ENCODE results near the gene GPSM3.

The GPSM3 gene

DNA sequence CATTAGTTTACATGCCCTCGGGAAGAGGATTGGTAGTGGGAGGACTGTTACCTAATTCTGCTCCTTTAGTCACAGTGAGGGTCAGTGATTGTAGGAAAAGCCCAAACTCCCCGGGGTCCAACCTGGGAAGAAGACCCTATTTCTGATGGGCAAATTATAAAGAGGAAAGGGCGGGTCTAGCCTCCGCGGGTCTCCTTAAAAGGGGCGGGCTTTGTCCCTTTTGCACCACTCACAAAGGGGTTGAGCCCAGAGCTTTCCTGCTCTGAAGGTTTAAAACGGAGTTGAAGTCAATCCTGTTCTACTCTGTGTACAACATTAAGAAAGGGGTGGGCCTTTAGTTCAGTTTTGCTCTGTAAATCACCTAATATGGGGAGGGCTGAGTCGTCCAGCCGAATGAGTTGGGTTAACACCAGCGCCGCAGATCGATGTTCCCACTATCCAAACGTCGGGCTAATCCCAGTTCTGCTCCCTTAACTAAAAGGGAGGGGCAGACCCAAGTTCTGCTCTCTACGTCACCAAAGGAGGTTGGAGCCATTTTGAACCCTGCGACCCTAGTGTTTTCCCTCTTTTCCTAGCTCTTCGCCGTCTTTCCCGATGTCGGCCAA lies 15.2 kb downstream of the GPSM3 start (continued):
- TF ChIP-seq, protein P1, sequence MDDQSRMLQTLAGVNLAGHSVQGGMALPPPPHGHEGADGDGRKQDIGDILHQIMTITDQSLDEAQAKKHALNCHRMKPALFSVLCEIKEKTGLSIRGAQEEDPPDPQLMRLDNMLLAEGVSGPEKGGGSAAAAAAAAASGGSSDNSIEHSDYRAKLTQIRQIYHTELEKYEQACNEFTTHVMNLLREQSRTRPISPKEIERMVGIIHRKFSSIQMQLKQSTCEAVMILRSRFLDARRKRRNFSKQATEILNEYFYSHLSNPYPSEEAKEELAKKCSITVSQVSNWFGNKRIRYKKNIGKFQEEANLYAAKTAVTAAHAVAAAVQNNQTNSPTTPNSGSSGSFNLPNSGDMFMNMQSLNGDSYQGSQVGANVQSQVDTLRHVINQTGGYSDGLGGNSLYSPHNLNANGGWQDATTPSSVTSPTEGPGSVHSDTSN (CRISPR knock-in tag; IDR thresholded peaks at IDR 0.05) = no peak
- TF ChIP-seq HOXA7 (CRISPR knock-in tag; IDR thresholded peaks at IDR 0.05; ENCODE audit: borderline replicate concordance) (no peak), ZNF677 (tag by site-specific recombination; IDR thresholded peaks at IDR 0.05) (no peak), ZNF600 (tag by site-specific recombination; IDR thresholded peaks at IDR 0.05) (peak; percentile 22; the same call in 1 of the 2 replicates), ZNF280D (tag by site-specific recombination; IDR thresholded peaks at IDR 0.05) (no peak), ZNF416 (tag by site-specific recombination; IDR thresholded peaks at IDR 0.05) (no peak), ZNF701 (tag by site-specific recombination; IDR thresholded peaks at IDR 0.05) (no peak), ZNF211 (tag by site-specific recombination; IDR thresholded peaks at IDR 0.05; ENCODE audit: low read depth) (no peak), ZNF768 (tag by site-specific recombination; IDR thresholded peaks at IDR 0.05) (no peak), ZNF2 (tag by site-specific recombination; IDR thresholded peaks at IDR 0.05) (peak; percentile 58; the same call in 1 of the 2 replicates), KLF7 (tag by site-specific recombination; IDR thresholded peaks at IDR 0.05; ENCODE audit: borderline replicate concordance) (no peak), ZNF830 (tag by site-specific recombination; IDR thresholded peaks at IDR 0.05; ENCODE audit: low read depth) (no peak), ZNF707 (tag by site-specific recombination; IDR thresholded peaks at IDR 0.05) (no peak), ZNF426 (tag by site-specific recombination; IDR thresholded peaks at IDR 0.05) (no peak), YY1 (tag by site-specific recombination; IDR thresholded peaks at IDR 0.05) (peak; percentile 77; the same call in 1 of the 2 replicates), ZNF473 (tag by site-specific recombination; IDR thresholded peaks at IDR 0.05) (no peak), IKZF3 (tag by site-specific recombination; IDR thresholded peaks at IDR 0.05) (peak; percentile 100), ZIC2 (tag by site-specific recombination; IDR thresholded peaks at IDR 0.05) (no peak), MZF1 (tag by site-specific recombination; IDR thresholded peaks at IDR 0.05; ENCODE audit: borderline replicate concordance) (no peak), ZNF10 (tag by site-specific recombination; IDR thresholded peaks at IDR 0.05) (0 out of 2 replicates have a peak, but pooled peaks have one; percentile 47), ZNF561 (tag by site-specific recombination; IDR thresholded peaks at IDR 0.05; ENCODE audit: borderline replicate concordance) (peak; percentile 86), RBAK (tag by site-specific recombination; IDR thresholded peaks at IDR 0.05) (no peak), KLF8 (tag by site-specific recombination; IDR thresholded peaks at IDR 0.05) (peak; percentile 40), ZSCAN16 (tag by site-specific recombination; IDR thresholded peaks at IDR 0.05) (no peak), ZNF596 (tag by site-specific recombination; IDR thresholded peaks at IDR 0.05) (no peak)
- TF ChIP-seq, protein P2, sequence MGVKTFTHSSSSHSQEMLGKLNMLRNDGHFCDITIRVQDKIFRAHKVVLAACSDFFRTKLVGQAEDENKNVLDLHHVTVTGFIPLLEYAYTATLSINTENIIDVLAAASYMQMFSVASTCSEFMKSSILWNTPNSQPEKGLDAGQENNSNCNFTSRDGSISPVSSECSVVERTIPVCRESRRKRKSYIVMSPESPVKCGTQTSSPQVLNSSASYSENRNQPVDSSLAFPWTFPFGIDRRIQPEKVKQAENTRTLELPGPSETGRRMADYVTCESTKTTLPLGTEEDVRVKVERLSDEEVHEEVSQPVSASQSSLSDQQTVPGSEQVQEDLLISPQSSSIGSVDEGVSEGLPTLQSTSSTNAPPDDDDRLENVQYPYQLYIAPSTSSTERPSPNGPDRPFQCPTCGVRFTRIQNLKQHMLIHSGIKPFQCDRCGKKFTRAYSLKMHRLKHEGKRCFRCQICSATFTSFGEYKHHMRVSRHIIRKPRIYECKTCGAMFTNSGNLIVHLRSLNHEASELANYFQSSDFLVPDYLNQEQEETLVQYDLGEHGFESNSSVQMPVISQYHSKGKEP (tag by site-specific recombination; IDR thresholded peaks at IDR 0.05) = no peak
- TF ChIP-seq, protein P3, sequence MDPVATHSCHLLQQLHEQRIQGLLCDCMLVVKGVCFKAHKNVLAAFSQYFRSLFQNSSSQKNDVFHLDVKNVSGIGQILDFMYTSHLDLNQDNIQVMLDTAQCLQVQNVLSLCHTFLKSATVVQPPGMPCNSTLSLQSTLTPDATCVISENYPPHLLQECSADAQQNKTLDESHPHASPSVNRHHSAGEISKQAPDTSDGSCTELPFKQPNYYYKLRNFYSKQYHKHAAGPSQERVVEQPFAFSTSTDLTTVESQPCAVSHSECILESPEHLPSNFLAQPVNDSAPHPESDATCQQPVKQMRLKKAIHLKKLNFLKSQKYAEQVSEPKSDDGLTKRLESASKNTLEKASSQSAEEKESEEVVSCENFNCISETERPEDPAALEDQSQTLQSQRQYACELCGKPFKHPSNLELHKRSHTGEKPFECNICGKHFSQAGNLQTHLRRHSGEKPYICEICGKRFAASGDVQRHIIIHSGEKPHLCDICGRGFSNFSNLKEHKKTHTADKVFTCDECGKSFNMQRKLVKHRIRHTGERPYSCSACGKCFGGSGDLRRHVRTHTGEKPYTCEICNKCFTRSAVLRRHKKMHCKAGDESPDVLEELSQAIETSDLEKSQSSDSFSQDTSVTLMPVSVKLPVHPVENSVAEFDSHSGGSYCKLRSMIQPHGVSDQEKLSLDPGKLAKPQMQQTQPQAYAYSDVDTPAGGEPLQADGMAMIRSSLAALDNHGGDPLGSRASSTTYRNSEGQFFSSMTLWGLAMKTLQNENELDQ (tag by site-specific recombination; IDR thresholded peaks at IDR 0.05; ENCODE audit: low read depth) = no peak
- TF ChIP-seq, protein P4, sequence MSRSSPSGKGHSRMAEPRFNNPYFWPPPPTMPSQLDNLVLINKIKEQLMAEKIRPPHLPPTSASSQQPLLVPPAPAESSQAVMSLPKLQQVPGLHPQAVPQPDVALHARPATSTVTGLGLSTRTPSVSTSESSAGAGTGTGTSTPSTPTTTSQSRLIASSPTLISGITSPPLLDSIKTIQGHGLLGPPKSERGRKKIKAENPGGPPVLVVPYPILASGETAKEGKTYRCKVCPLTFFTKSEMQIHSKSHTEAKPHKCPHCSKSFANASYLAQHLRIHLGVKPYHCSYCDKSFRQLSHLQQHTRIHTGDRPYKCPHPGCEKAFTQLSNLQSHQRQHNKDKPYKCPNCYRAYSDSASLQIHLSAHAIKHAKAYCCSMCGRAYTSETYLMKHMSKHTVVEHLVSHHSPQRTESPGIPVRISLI (tag by site-specific recombination; IDR thresholded peaks at IDR 0.05) = no peak
- TF ChIP-seq, protein P5, sequence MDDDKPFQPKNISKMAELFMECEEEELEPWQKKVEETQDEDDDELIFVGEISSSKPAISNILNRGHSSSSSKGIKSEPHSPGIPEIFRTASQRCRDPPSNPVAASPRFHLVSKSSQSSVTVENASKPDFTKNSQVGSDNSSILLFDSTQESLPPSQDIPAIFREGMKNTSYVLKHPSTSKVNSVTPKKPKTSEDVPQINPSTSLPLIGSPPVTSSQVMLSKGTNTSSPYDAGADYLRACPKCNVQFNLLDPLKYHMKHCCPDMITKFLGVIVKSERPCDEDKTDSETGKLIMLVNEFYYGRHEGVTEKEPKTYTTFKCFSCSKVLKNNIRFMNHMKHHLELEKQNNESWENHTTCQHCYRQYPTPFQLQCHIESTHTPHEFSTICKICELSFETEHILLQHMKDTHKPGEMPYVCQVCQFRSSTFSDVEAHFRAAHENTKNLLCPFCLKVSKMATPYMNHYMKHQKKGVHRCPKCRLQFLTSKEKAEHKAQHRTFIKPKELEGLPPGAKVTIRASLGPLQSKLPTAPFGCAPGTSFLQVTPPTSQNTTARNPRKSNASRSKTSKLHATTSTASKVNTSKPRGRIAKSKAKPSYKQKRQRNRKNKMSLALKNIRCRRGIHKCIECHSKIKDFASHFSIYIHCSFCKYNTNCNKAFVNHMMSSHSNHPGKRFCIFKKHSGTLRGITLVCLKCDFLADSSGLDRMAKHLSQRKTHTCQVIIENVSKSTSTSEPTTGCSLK (tag by site-specific recombination; IDR thresholded peaks at IDR 0.05) = no peak
